HG03039 (cell line): ENCODE data around the gene OR52B4.
"Not testable (repeated sequence)": the region's sequence is repeated elsewhere in the genome, so short reads cannot be mapped to it uniquely, and the experiment has no call there.

Experiments
- ATAC-seq: cut with Tn5 transposase; IDR thresholded peaks from one replicate; pipeline ENCODE4 v1.9.1; 2021; ENCODE audit warnings: mild to moderate bottlenecking, moderate library complexity; ENCODE audit not compliant: unreplicated experiment

OR52B4 gene

GRCh38 chr11:4368286-4368685, at the start of gene OR52B4:
Gene OR52B4, minus strand, starts transcription at chr11:4368386. Its CDS starts 91 bp downstream, at chr11:4368295.
- ATAC-seq = no peak

- ATAC-seq = no peak
Measured at GRCh38 chr11:4416816-4417215, 48.6 kb upstream of the OR52B4 start.

GRCh38 chr11:4416306-4416705, 48.1 kb upstream of the OR52B4 start:
- no peak for ATAC-seq

GRCh38 chr11:4406206-4406605, 38.0 kb upstream of the OR52B4 start:
- not testable (repeated sequence) for ATAC-seq

GRCh38 chr11:4393858-4394223, 25.7 kb upstream of the OR52B4 start:
- ATAC-seq = no peak

- peak; percentile 100 for ATAC-seq
Measured at GRCh38 chr11:4393209-4393857, 25.1 kb upstream of the OR52B4 start, which contains the start of gene TRIM21. Gene TRIM21, minus strand, starts transcription at chr11:4393702. Its CDS starts 3,293 bp downstream, at chr11:4390409.

- no peak for ATAC-seq
Measured at GRCh38 chr11:4388221-4388620, 20.0 kb upstream of the OR52B4 start.

- no peak for ATAC-seq
Measured at GRCh38 chr11:4385978-4386740, 18.0 kb upstream of the OR52B4 start.

GRCh38 chr11:4381901-4382300, 13.7 kb upstream of the OR52B4 start:
- ATAC-seq = no peak

GRCh38 chr11:4375431-4376140, 7.4 kb upstream of the OR52B4 start:
- ATAC-seq = no peak

- ATAC-seq = no peak
Measured at GRCh38 chr11:4370166-4370565, 2.0 kb upstream of the OR52B4 start.

- ATAC-seq = not testable (repeated sequence)
Measured at GRCh38 chr11:4348142-4348541, 20.0 kb downstream of the OR52B4 start.

GRCh38 chr11:4345366-4345765, 22.8 kb downstream of the OR52B4 start:
- not testable (repeated sequence) for ATAC-seq

- not testable (repeated sequence) for ATAC-seq
Measured at GRCh38 chr11:4334356-4334755, 33.8 kb downstream of the OR52B4 start.
